H1 (cell line): ENCODE measurements around the gene C21orf91.

Source experiments
- ATF3 ChIP-seq: IDR thresholded peaks from 2 replicates; pipeline ENCODE4 v1.6.1; 2011; ENCODE audit warnings: low read depth, mild to moderate bottlenecking, low read length; ENCODE audit not compliant: insufficient read depth
- CHD7 ChIP-seq: fragments of 300-600 bp; sonication (generic); IDR thresholded peaks from 2 replicates; pipeline ENCODE4 v1.7.1; 2012; ENCODE audit warnings: low read length, moderate library complexity, mild to moderate bottlenecking, inconsistent platforms; ENCODE audit not compliant: insufficient replicate concordance
- CTCF ChIP-seq, 3 experiments: IDR thresholded peaks; 1 replicate in 2 of 3; 2 replicates in 1 of 3; pipeline versions ENCODE4 v1.5.1 to v1.6.1; 2011; ENCODE audit warnings: low read length in 3 of 3, mild to moderate bottlenecking in 3 of 3, inconsistent platforms in 2 of 3, low read depth in 1 of 3, moderate library complexity in 1 of 3; ENCODE audit not compliant: insufficient read depth in 1 of 3; ENCODE audit errors: control extremely low read depth in 1 of 3
- EGR1 ChIP-seq: IDR thresholded peaks from 2 replicates; pipeline ENCODE4 v1.6.1; 2011; ENCODE audit warnings: low read depth, low read length, borderline replicate concordance
- EP300 ChIP-seq, 2 experiments: IDR thresholded peaks; 1 replicate in 1 of 2; 2 replicates in 1 of 2; pipeline ENCODE4 v1.6.1; 2011 to 2012; ENCODE audit warnings: low read depth in 2 of 2, low read length in 2 of 2, mild to moderate bottlenecking in 2 of 2, borderline replicate concordance in 1 of 2, inconsistent platforms in 1 of 2, moderate library complexity in 1 of 2
- JUND ChIP-seq: IDR thresholded peaks from 2 replicates; pipeline ENCODE4 v1.6.1; 2011; ENCODE audit warnings: mild to moderate bottlenecking, improper control_type of control experiment, low read length
- POLR2A ChIP-seq, 2 experiments: IDR thresholded peaks; 1 replicate in 1 of 2; 2 replicates in 1 of 2; pipeline ENCODE4 v1.6.1; 2011; ENCODE audit warnings: low read depth in 2 of 2, low read length in 2 of 2, mild to moderate bottlenecking in 2 of 2; ENCODE audit errors: control extremely low read depth in 1 of 2
- USF2 ChIP-seq: IDR thresholded peaks from 2 replicates; pipeline ENCODE4 v1.6.1; 2011; ENCODE audit warnings: low read length, improper control_type of control experiment

- TF ChIP-seq CTCF (IDR thresholded peaks at IDR 0.05; ENCODE audit: control extremely low read depth in 1 of 3, insufficient read depth in 1 of 3, low read depth in 1 of 3, low read length in 3 of 3), result no peak
- no peak for TF ChIP-seq USF2
- no peak for TF ChIP-seq POLR2A (IDR thresholded peaks at IDR 0.05; ENCODE audit: control extremely low read depth in 1 of 2, low read depth in 2 of 2, low read length in 2 of 2)
- no peak for TF ChIP-seq EP300 (IDR thresholded peaks at IDR 0.05; ENCODE audit: borderline replicate concordance in 1 of 2, low read depth in 2 of 2, low read length in 2 of 2)
- no peak for TF ChIP-seq EGR1
- no peak for TF ChIP-seq JUND
- TF ChIP-seq CHD7, result no peak
- no peak for TF ChIP-seq ATF3
Observed at GRCh38 chr21:17858747-17859146, 39.6 kb upstream of the C21orf91 start.
